Esophagus muscularis mucosa (tissue), 4 donors: Measurements from ENCODE around the gene TRIM74.
"Not testable (repeated sequence)": the region's sequence is repeated elsewhere in the genome, so short reads cannot be mapped to it uniquely, and the experiment has no call there.

ENCODE experiments used
- CTCF ChIP-seq, 3 experiments: fragments of 200-600 bp in 2 of 3; fragments of 450-650 bp in 1 of 3; sonication (generic) in 2 of 3; IDR thresholded peaks; one replicate each; pipeline ENCODE4 v1.5.1; 2017 to 2019; ENCODE audit warnings: antibody characterized with exemption in 3 of 3, mild to moderate bottlenecking in 2 of 3, moderate library complexity in 1 of 3
- EP300 ChIP-seq: sonication (generic); formaldehyde crosslinking; IDR thresholded peaks from one replicate; pipeline ENCODE4 v1.6.1; 2017; ENCODE audit warnings: antibody characterized with exemption
- POLR2A ChIP-seq: fragments of 450-650 bp; IDR thresholded peaks from one replicate; pipeline ENCODE4 v1.6.1; 2017; ENCODE audit warnings: antibody characterized with exemption, moderate library complexity, mild to moderate bottlenecking, low read depth
- POLR2AphosphoS5 ChIP-seq, 2 donors: sonication (generic); formaldehyde crosslinking; IDR thresholded peaks; one replicate each; pipeline ENCODE4 v1.6.1; 2017; ENCODE audit warnings: antibody characterized with exemption in 2 of 2

GRCh38 chr7:72942956-72943355 is 26.3 kb downstream of the TRIM74 start:
- TF ChIP-seq CTCF (IDR thresholded peaks at IDR 0.05); POLR2A; POLR2AphosphoS5 (IDR thresholded peaks at IDR 0.05); EP300: not testable (repeated sequence)
